DND-41 (cell line): ENCODE measurements around the gene SFTPA2.

Source experiments
- CTCF ChIP-seq: IDR thresholded peaks from 2 replicates; pipeline ENCODE4 v1.5.1; 2012; ENCODE audit warnings: borderline replicate concordance, low read length, moderate library complexity, mild to moderate bottlenecking; ENCODE audit not compliant: poor library complexity, severe bottlenecking; ENCODE audit errors: extremely low read depth
- EZH2 ChIP-seq: IDR thresholded peaks from 3 replicates; pipeline ENCODE4 v1.6.1; 2012; ENCODE audit warnings: borderline replicate concordance, low read depth, mild to moderate bottlenecking, moderate library complexity, low read length, inconsistent platforms; ENCODE audit not compliant: severe bottlenecking

DNA sequence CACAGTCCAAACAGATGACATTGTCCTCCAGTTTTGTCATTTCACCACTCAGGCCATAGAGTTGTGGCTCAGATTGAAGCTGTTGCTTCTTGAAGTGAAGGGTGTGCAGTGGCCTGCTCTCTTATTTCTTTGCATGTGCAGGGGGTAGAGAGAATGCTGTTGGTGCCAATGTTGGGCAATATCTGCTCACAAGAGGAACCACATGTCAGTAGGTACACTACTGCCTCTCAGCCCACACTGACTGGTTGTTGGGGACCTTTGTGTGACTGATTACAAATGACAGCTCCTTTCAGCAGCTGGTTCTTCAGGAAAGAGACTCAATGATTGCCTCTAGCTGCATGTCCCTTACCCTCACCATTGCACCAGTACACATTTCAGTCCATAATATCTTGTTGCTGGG is 28.6 kb upstream of the SFTPA2 start:
- TF ChIP-seq CTCF: no peak
- no peak for TF ChIP-seq EZH2
